ENCODE results near the gene FKBP5.

FKBP5 gene

GRCh38 chr6:35648203-35648602 is 40.5 kb downstream of the FKBP5 start:
- no peaks in the 10 kb centered on the region for H4K20me1 ChIP-seq (ENCODE audit: insufficient read depth, low read length)
- H3K36me3 ChIP-seq (ENCODE audit: insufficient read depth, low read length), result no peaks in the 10 kb centered on the region
- no peaks in the 10 kb centered on the region for H3K4me1 ChIP-seq (ENCODE audit: insufficient read depth, low read length)
- TF ChIP-seq EZH2 (IDR thresholded peaks at IDR 0.05; ENCODE audit: borderline replicate concordance, low read depth, low read length, severe bottlenecking) (no peak), CTCF (IDR thresholded peaks at IDR 0.05; ENCODE audit: borderline replicate concordance, extremely low read depth, low read length, poor library complexity, severe bottlenecking) (no peak)
- H3K9ac ChIP-seq (ENCODE audit: low read depth, low read length), result no peak overlapping the region
- H3K27me3 ChIP-seq (ENCODE audit: insufficient read depth, low read length, poor library complexity), result peaks cover 24% of the 10 kb centered on the region
- no peaks in the 10 kb centered on the region for H3K79me2 ChIP-seq (ENCODE audit: insufficient read depth, low read length)
- H2AFZ ChIP-seq (ENCODE audit: low read depth, low read length), result no peak overlapping the region
- H3K4me2 ChIP-seq (ENCODE audit: insufficient read depth, low read length), result no peak overlapping the region
- H3K27ac ChIP-seq (ENCODE audit: low read length), result no peak overlapping the region
- no peak for DNase-seq
- no peak for ATAC-seq (ENCODE audit: insufficient read depth, low read depth)
- H3K4me3 ChIP-seq (ENCODE audit: low read depth in 1 of 2, low read length in 2 of 2), result no peak overlapping the region
- no peaks in the 10 kb centered on the region for H3K9me3 ChIP-seq (ENCODE audit: insufficient read depth, low read length, severe bottlenecking)

GRCh38 chr6:35647400-35647799 is 41.3 kb downstream of the FKBP5 start:
- H3K4me2 ChIP-seq (ENCODE audit: insufficient read depth, low read length), result no peak overlapping the region
- H3K79me2 ChIP-seq (ENCODE audit: insufficient read depth, low read length), result no peaks in the 10 kb centered on the region
- H3K4me1 ChIP-seq (ENCODE audit: insufficient read depth, low read length), result no peaks in the 10 kb centered on the region
- no peak overlapping the region for H3K4me3 ChIP-seq (ENCODE audit: low read depth in 1 of 2, low read length in 2 of 2)
- no peaks in the 10 kb centered on the region for H4K20me1 ChIP-seq (ENCODE audit: insufficient read depth, low read length)
- H3K36me3 ChIP-seq (ENCODE audit: insufficient read depth, low read length), result no peaks in the 10 kb centered on the region
- H2AFZ ChIP-seq (ENCODE audit: low read depth, low read length), result no peak overlapping the region
- H3K9ac ChIP-seq (ENCODE audit: low read depth, low read length), result no peak overlapping the region
- no peak for DNase-seq
- ATAC-seq (ENCODE audit: insufficient read depth, low read depth), result no peak
- H3K9me3 ChIP-seq (ENCODE audit: insufficient read depth, low read length, severe bottlenecking), result no peaks in the 10 kb centered on the region
- TF ChIP-seq EZH2 (IDR thresholded peaks at IDR 0.05; ENCODE audit: borderline replicate concordance, low read depth, low read length, severe bottlenecking), result no peak
- no peak for TF ChIP-seq CTCF (IDR thresholded peaks at IDR 0.05; ENCODE audit: borderline replicate concordance, extremely low read depth, low read length, poor library complexity, severe bottlenecking)
- H3K27me3 ChIP-seq (ENCODE audit: insufficient read depth, low read length, poor library complexity), result peaks cover 26% of the 10 kb centered on the region
- H3K27ac ChIP-seq (ENCODE audit: low read length), result no peak overlapping the region

- H3K36me3 ChIP-seq (ENCODE audit: insufficient read depth, low read length), result no peaks in the 10 kb centered on the region
Observed at GRCh38 chr6:35643162-35643535, 45.6 kb downstream of the FKBP5 start.

More at GRCh38 chr6:35643162-35643535, 45.6 kb downstream of the FKBP5 start:
- Histone ChIP-seq H3K27ac (ENCODE audit: low read length) (no peak overlapping the region), H2AFZ (ENCODE audit: low read depth, low read length) (no peak overlapping the region), H4K20me1 (ENCODE audit: insufficient read depth, low read length) (no peaks in the 10 kb centered on the region), H3K27me3 (ENCODE audit: insufficient read depth, low read length, poor library complexity) (peaks cover 26% of the 10 kb centered on the region), H3K9me3 (ENCODE audit: insufficient read depth, low read length, severe bottlenecking) (no peaks in the 10 kb centered on the region), H3K4me3 (ENCODE audit: low read depth in 1 of 2, low read length in 2 of 2) (no peak overlapping the region), H3K9ac (ENCODE audit: low read depth, low read length) (no peak overlapping the region), H3K4me1 (ENCODE audit: insufficient read depth, low read length) (no peaks in the 10 kb centered on the region), H3K4me2 (ENCODE audit: insufficient read depth, low read length) (no peak overlapping the region), H3K79me2 (ENCODE audit: insufficient read depth, low read length) (no peaks in the 10 kb centered on the region)
- TF ChIP-seq CTCF (IDR thresholded peaks at IDR 0.05; ENCODE audit: borderline replicate concordance, extremely low read depth, low read length, poor library complexity, severe bottlenecking) (no peak), EZH2 (IDR thresholded peaks at IDR 0.05; ENCODE audit: borderline replicate concordance, low read depth, low read length, severe bottlenecking) (no peak)
- DNase-seq, result no peak
- no peak for ATAC-seq (ENCODE audit: insufficient read depth, low read depth)

All from DND-41 (cell line).